Neural cell (in vitro differentiated cells): ENCODE measurements around the gene ZNF639. TPM values are rescaled to one million over a fixed set of nuclear protein-coding genes. Genes with fewer than 3 reads are reported as not detected.

Experiments
- H2AFZ ChIP-seq: fragments of 200-600, 300-800 bp; sonication (generic), shearing (Covaris generic); 2 replicates; pipeline ENCODE4 v1.6.0; 2014; ENCODE audit warnings: low read depth, mild to moderate bottlenecking, antibody characterized with exemption, low read length, moderate library complexity
- H3F3A ChIP-seq: fragments of 200-600 bp; shearing (Covaris generic); 2 replicates; pipeline ENCODE4 v1.6.1; 2016; ENCODE audit warnings: mild to moderate bottlenecking, moderate library complexity, mixed read lengths, antibody characterized with exemption, low read length; ENCODE audit not compliant: insufficient read depth, poor library complexity, severe bottlenecking
- H3K27ac ChIP-seq: fragments of 200-600, 300-800 bp; sonication (generic), shearing (Covaris generic); 2 replicates; pipeline ENCODE4 v1.5.1; 2014; ENCODE audit warnings: mild to moderate bottlenecking, low read length, moderate library complexity
- H3K27me3 ChIP-seq: fragments of 300-800, 200-600 bp; sonication (generic), shearing (Covaris generic); 2 replicates; pipeline ENCODE4 v1.6.0; 2014; ENCODE audit warnings: mild to moderate bottlenecking, low read depth, low read length, moderate library complexity; ENCODE audit not compliant: insufficient read depth
- H3K36me3 ChIP-seq: fragments of 300-800, 200-600 bp; sonication (generic), shearing (Covaris generic); 2 replicates; pipeline ENCODE4 v1.5.1; 2014; ENCODE audit warnings: mild to moderate bottlenecking, antibody characterized with exemption, low read length, moderate library complexity; ENCODE audit not compliant: insufficient read depth
- H3K4me2 ChIP-seq: fragments of 300-800, 200-600 bp; sonication (generic), shearing (Covaris generic); 2 replicates; pipeline ENCODE4 v1.6.0; 2014; ENCODE audit warnings: mild to moderate bottlenecking, low read length
- H3K4me3 ChIP-seq: fragments of 300-800, 200-600 bp; sonication (generic), shearing (Covaris generic); 2 replicates; pipeline ENCODE4 v1.5.1; 2014; ENCODE audit warnings: mild to moderate bottlenecking, low read length, moderate library complexity
- H3K79me2 ChIP-seq: fragments of 200-600 bp; shearing (Covaris generic); replicated peaks from 2 replicates; pipeline ENCODE4 v1.6.0; 2014; ENCODE audit warnings: mild to moderate bottlenecking, low read length, moderate library complexity; ENCODE audit not compliant: insufficient read depth
- H3K9ac ChIP-seq: fragments of 300-800, 200-600 bp; sonication (generic), shearing (Covaris generic); 2 replicates; pipeline ENCODE4 v1.6.1; 2016; ENCODE audit warnings: mild to moderate bottlenecking, low read length, mixed read lengths
- H3K9me2 ChIP-seq: fragments of 200-600 bp; shearing (Covaris generic); 2 replicates; pipeline ENCODE4 v1.6.1; 2016; ENCODE audit warnings: mild to moderate bottlenecking, low read length, mixed read lengths; ENCODE audit not compliant: insufficient read depth
- H3K9me3 ChIP-seq: fragments of 200-600, 300-800 bp; sonication (generic), shearing (Covaris generic); 2 replicates; pipeline ENCODE4 v1.6.1; 2016; ENCODE audit warnings: mild to moderate bottlenecking, mixed run types, low read length, moderate library complexity, mixed read lengths
- H4K20me1 ChIP-seq: fragments of 200-600 bp; shearing (Covaris generic); 2 replicates; pipeline ENCODE4 v1.6.1; 2016; ENCODE audit warnings: mild to moderate bottlenecking, mixed run types; ENCODE audit not compliant: insufficient read depth
- CTCF ChIP-seq: fragments of 450-650 bp; IDR thresholded peaks from 2 replicates; pipeline ENCODE4 v1.5.1; 2014; ENCODE audit warnings: antibody characterized with exemption, mild to moderate bottlenecking, moderate library complexity; ENCODE audit not compliant: poor library complexity, severe bottlenecking
- EP300 ChIP-seq: fragments of 450-650 bp; conservative IDR thresholded peaks from 2 replicates; pipeline ENCODE4 v1.6.1; 2014; ENCODE audit warnings: antibody characterized with exemption, mild to moderate bottlenecking, moderate library complexity; ENCODE audit not compliant: poor library complexity, severe bottlenecking
- EZH2 ChIP-seq: fragments of 200-600, 300-800 bp; shearing (Covaris generic), sonication (generic); IDR thresholded peaks from 2 replicates; pipeline ENCODE4 v1.6.1; 2014; ENCODE audit warnings: antibody characterized with exemption, low read length, borderline replicate concordance, mild to moderate bottlenecking; ENCODE audit not compliant: insufficient read depth, poor library complexity, severe bottlenecking
- MXI1 ChIP-seq: fragments of 450-650 bp; conservative IDR thresholded peaks from 2 replicates; pipeline ENCODE4 v1.6.1; 2014; ENCODE audit warnings: antibody characterized with exemption, mild to moderate bottlenecking; ENCODE audit not compliant: poor library complexity, severe bottlenecking
- POLR2AphosphoS5 ChIP-seq: IDR thresholded peaks from 2 replicates; pipeline ENCODE4 v1.6.1; 2012
- RAD21 ChIP-seq: fragments of 450-650 bp; conservative IDR thresholded peaks from 2 replicates; pipeline ENCODE4 v1.6.1; 2014; ENCODE audit warnings: antibody characterized with exemption, mild to moderate bottlenecking, moderate library complexity
- REST ChIP-seq: IDR thresholded peaks from 2 replicates; pipeline ENCODE4 v1.6.1; 2012; ENCODE audit warnings: borderline replicate concordance
- SMC3 ChIP-seq: fragments of 450-650 bp; conservative IDR thresholded peaks from 2 replicates; pipeline ENCODE4 v1.6.1; 2014; ENCODE audit warnings: antibody characterized with exemption, mild to moderate bottlenecking, moderate library complexity; ENCODE audit not compliant: poor library complexity
- TAF1 ChIP-seq: IDR thresholded peaks from 2 replicates; pipeline ENCODE4 v1.6.1; 2012; ENCODE audit warnings: low read depth
- polyA plus RNA-seq: library from polyadenylated mRNA; depleted of rRNA; stranded (reverse); fragments of >200 nt; gene quantifications from 2 replicates; pipeline ENCODE4 v1.2.3, GENCODE V29; 2014

The ZNF639 gene
- polyA plus RNA-seq, 1 donor from 2014 or later, result 100 TPM

GRCh38 chr3:179297971-179298725 lies 24.7 kb upstream of the ZNF639 start:
- Histone ChIP-seq H3K4me2 (no peak overlapping the region), H4K20me1 (no peaks in the 10 kb centered on the region), H3K36me3 (no peaks in the 10 kb centered on the region), H3K9me2 (no peaks in the 10 kb centered on the region), H3K27ac (no peak overlapping the region), H2AFZ (no peak overlapping the region), H3F3A (no peaks in the 10 kb centered on the region), H3K9ac (no peak overlapping the region), H3K79me2 (no peaks in the 10 kb centered on the region), H3K4me3 (no peak overlapping the region), H3K9me3 (no peaks in the 10 kb centered on the region), H3K27me3 (no peaks in the 10 kb centered on the region)
- TF ChIP-seq MXI1, result no peak

GRCh38 chr3:179299316-179299715 lies 23.5 kb upstream of the ZNF639 start:
- TF ChIP-seq RAD21 (no peak), POLR2AphosphoS5 (no peak), EP300 (no peak), CTCF (no peak), MXI1 (no peak), REST (no peak), TAF1 (no peak), EZH2 (no peak), SMC3 (no peak)
- H3K9ac ChIP-seq, result no peak overlapping the region
- H3K27ac ChIP-seq, result no peak overlapping the region
- no peaks in the 10 kb centered on the region for H3K9me2 ChIP-seq
- no peaks in the 10 kb centered on the region for H3K79me2 ChIP-seq
- H3K4me2 ChIP-seq, result no peak overlapping the region
- no peak overlapping the region for H3K4me3 ChIP-seq
- no peaks in the 10 kb centered on the region for H3K9me3 ChIP-seq
- H3K36me3 ChIP-seq, result no peaks in the 10 kb centered on the region
- H3K27me3 ChIP-seq, result no peaks in the 10 kb centered on the region
- no peak overlapping the region for H2AFZ ChIP-seq
- H4K20me1 ChIP-seq, result no peaks in the 10 kb centered on the region
- no peaks in the 10 kb centered on the region for H3F3A ChIP-seq
